HG03469 (cell line): Measurements from ENCODE around the gene E2F6.

Source experiments
- ATAC-seq: cut with Tn5 transposase; IDR thresholded peaks from one replicate; pipeline ENCODE4 v1.9.1; 2021; ENCODE audit warnings: mild to moderate bottlenecking, moderate library complexity, moderate number of reproducible peaks; ENCODE audit not compliant: unreplicated experiment

The E2F6 gene, protein sequence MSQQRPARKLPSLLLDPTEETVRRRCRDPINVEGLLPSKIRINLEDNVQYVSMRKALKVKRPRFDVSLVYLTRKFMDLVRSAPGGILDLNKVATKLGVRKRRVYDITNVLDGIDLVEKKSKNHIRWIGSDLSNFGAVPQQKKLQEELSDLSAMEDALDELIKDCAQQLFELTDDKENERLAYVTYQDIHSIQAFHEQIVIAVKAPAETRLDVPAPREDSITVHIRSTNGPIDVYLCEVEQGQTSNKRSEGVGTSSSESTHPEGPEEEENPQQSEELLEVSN

DNA sequence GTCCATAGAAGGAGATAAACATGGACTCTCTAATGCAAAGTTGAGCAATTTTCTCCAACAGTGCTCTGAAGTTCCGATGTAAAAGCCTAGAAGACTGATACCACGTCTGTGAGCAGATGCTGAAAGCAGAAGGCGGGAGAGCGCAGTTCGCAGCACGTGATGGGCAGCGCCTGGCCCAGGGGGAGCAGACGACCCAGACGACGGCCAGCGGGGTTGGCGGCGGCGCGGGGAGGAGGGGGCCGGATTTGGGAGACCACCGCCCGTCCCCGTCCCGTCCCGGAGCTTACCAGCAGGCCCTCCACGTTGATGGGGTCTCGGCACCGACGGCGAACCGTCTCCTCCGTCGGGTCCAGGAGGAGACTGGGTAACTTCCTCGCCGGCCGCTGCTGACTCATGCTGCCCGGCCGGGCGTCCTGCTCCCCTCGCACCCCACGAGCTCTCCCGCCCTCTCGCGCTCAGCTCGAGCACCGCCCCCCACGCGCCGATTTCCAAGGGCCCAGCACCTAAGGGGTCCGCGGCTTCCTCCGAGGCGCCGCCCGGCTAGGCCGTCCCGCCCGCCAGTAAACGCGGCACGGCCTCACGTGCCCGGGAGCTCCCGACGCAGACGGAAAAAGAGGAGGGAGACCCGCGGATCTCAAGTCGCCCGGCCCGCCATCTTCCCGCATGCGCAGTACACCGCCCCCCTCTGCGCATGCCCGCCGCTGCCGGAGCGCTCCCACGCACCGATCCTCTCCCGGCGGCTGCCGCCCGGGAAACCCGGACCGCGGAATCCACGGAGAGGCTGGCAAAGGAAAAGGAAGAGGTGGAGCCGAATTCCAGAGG lies at the start of gene E2F6:
Gene E2F6 (minus strand): TSS at position 677 of the 822 bp plus-strand sequence. CDS start 282 bp downstream, at position 395.
- peak; percentile 32 for ATAC-seq

DNA sequence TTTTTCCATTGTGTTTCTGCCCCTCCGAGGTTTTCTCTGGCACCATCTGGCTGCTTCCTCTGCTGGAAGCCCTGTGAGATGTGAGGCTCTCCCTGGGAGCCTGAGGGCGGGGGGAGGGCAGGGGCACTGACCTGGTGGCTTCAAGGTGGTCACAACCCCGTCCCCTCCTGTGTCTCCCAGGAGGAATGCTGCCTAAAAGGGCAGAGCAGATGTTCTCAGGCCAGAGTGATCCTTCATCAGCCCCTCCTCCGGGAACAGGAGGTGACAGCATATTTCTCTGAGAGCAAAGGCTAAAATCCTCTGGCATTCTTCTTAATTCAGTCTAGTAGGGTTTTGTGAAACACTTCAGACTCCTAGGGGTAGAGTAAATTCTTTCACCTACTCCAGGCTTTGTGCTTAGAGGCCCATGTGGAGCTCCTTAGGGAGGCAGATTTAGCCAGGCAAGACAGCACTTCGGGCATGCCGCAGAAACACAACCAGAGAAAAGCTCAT lies 49.6 kb upstream of the E2F6 start:
- no peak for ATAC-seq

DNA sequence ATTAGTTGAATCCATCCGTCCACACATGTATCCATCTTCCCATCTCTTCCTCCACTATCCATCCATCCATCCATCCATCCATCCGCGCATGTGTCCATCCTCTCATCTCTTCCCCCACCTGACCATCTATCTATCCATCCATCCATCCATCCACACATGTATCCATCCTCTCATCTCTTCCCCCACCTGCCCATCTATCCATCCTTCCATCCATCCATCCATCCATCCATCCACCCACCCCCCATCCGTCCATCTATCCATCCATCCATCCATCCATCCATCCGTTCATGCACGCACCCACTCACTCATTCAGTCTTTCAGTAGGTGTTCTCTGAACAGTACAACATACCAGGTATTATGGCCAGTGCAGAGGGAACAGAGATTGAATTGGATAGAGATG lies 48.9 kb upstream of the E2F6 start:
- no peak for ATAC-seq

DNA sequence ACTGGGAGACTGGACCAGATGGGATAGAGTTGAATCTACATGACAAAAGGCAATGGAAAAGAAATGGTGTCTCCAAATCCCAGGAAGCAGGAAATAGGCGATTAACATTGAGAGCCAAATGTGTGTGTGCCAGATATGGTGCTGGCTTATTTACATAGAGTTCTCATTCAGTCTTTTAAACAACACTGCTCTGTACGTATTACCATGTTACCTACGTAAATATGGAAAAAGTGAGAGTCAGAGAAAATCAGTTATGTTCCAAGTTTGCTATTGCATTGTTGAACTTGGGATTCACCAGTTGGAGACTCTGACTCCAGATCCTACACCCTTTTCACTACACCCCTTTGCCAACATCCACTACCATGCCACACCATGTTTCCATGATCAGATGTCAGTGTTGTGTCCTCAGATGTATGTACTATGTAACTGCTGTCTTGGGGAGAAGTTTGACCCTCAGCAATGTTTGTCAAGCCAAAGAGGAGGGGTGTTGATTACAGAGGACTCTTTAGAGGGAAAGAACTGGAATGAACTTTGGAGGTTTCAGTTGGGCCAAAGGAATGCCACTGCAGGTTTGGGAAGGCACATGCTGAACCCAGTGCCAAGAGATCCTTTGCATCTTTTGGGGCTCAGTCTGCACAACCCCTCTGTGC lies 48.2 kb upstream of the E2F6 start:
- no peak for ATAC-seq

DNA sequence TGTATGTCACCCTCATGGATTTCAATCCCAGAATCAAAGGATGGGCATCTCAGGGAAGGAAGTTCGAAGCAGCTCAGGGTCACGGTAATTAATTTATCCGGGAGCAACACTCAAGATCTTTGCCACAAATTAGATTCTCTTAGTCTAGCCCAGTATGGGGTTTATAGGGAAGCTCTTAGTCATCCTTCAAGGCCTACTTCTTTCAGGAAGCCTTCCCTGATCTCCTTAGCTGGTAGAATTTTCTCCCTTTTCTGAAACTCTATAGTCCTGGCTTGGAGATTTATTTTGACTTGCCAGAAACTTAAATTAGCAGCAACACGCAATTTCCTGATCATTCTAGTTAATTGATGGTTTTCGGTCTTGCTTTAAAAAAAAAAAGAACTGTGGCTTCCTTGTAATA lies 47.4 kb upstream of the E2F6 start:
- no peak for ATAC-seq

DNA sequence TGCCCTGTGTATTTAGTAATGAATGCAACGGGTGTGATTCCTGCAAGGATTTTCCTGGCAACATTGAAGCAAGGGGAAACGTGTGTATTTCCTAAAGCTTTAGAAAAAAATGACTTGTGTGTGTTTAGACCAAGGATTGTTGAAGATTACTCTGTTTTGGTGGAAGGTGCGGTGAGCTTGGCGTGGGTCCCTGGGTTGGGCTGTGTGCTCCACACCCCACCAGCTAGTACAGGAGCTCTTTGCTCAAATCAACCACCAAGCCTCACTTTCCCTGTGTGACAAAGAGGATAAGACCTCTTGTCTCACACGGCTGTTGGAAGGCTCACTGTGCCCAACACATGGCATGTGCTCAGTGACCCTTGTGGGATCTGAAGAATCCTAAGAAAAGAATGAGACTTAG lies 46.5 kb upstream of the E2F6 start:
- no peak for ATAC-seq

DNA sequence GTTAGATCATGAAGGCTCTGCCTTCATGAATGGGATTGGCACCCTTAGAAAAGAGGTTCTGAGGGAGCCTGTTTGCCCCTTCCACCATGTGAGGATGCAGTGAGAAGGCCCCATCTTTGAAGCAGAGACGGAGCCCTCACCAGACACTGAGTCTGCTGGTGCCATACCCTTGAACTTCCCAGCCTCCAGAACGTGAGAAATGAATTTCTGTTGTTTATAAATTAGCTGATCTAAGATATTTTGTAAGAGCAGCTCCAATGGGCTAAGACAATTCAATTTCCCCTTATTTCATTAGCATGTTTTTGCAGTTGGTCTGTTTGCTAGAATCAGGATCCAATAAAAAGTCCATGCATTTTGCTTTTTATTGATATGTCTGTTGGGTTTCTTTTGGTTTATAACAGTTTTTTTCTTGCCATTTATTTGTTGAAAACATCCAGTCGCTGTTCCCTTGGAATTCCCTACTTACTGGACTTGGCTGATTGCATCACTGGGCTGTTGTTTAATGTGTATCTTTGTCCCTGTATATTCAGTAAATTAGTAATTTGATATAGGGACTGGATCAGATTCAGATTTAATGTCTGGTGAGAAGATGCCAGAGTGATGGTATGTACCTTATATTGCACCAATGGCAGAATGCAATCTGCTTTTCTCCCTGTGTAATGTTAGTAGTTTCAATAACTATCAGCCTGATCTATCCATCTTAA lies 43.8 kb upstream of the E2F6 start:
- no peak for ATAC-seq

DNA sequence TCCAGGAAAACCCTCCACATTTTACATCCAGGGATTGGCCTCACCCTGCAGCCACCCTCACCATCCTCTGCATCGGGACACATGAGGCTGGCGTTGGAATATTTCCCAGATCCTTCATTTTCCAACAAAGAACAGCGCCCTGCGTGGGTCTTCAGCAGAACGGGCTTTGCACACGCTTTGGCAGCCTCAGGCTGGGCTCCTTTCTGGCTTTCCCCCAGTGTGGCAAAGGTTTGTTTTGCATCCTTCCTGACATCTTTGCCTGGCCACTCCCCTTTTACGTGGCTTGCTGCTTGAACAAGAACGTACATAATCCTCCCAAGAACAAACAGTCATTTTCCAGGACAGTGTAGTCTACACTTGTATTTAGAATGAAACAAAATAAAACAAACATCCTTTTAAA lies 42.3 kb upstream of the E2F6 start:
- no peak for ATAC-seq

DNA sequence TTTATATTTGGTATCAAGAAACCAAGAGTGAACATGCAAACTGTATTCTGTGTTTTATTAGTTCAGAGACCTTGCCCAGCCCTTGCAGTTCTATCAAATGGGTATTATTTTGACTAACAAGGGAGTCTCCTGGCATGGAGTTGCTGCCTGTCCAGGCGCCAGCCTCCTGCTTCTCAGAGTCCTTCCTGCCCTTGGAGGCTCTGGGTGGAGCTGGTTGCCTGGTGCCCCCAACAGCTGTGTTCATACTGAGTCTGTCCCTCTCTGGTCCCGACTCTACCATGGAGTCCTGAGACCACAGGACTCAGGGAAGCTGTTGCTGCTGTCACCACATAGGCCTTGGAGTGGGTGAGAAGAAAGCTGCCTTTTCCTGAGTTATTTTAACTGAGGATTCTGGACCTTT lies 41.6 kb upstream of the E2F6 start:
- ATAC-seq: no peak

DNA sequence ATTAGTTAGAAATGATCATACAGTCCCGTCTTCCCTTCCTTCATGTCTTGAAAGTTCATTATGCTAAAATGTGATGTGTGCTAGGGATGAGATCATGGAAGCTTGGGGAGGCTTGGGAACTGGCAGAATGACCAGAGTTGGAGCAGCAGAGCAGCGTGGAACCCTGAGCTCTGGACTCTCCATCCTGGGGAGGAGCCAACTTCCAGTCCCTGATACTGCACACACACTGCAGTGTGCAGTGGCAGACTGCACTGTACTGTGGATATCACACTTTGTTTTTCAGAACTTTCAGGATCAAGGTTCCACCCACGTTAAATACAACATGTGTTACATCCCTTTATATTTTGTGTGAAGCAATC lies 40.6 kb upstream of the E2F6 start:
- no peak for ATAC-seq

DNA sequence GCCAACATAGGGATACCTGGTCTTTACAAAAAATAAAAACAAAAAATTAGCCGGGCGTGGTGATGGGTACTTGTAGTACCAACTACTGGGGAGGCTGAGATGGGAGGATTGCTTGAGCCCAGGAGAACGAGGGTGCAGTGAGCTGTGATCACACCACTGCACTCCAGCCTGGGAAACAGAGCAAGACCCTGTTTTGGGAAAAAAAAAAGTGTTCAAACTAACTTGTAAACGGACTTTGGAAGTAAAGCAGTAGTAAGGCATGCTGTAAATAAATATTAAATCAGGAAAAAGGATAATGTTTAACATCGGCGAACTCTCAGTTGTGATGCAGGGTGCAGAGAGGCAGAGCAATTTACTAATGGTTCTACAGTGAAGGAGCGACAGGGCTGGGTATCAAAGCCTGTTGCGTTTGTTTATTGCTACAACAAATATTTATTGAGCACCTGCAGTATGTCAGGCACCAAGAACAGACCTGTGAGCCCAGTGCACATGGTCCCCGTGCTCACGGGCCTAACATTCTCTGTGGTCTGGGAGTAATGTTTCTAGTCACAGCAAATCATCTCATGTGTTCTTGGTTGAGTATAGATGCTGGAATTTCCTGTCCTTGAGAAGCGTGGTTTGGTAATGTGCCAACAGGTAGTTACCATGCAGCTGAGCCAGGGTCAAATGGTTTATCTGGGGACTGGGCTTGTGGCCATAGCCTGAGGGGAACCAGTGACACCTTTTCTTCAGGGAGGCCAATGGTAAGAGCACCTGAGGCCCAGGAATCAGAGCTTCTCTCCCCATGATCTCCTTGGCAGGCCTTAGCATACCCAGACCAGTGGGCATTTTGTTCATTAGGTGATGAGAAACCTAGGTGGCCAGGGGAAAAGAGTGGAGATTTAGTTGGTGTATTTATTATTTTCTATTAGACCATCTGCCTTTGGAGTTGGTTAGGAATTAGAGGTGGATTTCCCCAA lies 40.0 kb upstream of the E2F6 start:
- ATAC-seq: peak; percentile 79

DNA sequence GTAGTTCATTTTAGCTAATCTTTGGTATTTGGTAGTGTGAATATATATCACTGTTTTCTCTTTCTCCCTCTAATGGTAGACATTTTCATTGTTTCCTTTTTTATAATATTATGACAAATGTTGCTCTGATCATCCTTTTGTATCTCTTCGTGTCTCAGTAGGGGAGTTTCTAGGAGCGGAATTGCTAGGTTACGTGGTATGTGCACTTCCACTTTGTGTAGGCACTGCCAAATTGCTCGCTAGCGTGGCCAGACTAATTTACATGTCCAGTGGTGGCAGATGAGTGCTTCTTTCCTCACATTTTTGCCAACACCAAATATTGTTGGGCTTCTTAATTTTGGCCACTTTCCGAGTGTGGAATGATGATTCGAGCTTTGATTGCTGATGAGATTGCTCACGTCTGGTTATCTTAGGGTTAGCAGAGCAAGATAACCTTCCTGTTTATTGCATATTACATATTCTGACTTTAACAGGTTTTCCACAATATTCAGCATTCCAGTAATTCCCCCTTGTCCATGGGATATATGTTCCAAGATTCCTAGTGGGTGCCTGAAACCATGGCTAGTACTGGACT lies 37.5 kb upstream of the E2F6 start:
- no peak for ATAC-seq

DNA sequence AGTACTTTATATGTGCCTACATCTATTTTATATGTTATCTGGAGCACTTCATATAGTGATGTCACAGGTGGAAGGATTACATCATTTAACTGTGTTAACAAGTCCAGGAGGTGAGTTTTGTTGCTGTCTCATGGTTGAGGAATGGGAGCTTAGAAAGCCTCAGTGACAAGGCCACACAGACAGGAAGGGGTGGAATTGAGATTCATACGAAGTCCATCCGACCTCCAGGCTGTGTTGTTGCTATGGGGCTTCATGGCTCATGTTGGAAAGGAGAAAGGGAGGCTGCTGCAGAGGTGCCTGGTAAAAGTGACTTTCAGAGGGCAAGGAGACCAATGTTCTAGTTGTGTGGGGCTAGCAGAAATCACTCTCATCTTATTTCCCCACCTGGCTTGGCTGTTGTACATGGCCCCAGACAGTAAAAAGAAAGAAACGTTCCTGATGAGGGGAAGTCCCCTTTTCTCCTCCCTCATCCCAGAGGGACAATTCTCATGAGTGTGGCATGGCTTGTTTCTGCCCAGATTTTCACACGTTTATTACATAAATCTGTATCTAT lies 36.9 kb upstream of the E2F6 start:
- no peak for ATAC-seq

DNA sequence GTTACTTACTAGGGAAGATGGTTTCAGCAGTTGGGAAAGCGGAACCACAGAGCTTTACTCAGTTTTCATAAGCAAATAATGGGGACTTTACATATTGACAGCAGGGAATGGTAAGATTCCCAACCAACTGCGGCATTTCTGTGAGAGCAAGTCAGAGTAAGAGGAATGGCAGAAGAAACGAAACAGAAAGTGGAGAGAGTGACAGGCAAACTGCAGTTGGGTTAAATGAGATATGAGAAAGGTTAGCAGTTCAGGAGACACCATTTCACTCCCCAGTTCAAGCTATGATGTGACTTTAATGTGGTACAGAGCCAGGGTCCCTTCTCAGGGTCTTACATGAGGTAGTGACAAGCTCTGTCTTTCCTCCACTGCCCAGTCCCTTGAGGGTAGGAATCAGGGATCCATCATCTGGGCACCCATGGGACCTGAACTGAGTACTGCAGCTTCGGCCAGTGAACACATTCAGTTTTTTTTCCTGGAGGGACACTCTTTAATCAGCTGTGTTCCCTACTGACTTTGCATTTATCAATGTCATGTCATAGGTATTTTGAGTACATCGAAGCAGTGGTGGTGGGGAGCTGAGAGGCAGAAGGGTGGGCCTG lies 34.8 kb upstream of the E2F6 start:
- no peak for ATAC-seq

DNA sequence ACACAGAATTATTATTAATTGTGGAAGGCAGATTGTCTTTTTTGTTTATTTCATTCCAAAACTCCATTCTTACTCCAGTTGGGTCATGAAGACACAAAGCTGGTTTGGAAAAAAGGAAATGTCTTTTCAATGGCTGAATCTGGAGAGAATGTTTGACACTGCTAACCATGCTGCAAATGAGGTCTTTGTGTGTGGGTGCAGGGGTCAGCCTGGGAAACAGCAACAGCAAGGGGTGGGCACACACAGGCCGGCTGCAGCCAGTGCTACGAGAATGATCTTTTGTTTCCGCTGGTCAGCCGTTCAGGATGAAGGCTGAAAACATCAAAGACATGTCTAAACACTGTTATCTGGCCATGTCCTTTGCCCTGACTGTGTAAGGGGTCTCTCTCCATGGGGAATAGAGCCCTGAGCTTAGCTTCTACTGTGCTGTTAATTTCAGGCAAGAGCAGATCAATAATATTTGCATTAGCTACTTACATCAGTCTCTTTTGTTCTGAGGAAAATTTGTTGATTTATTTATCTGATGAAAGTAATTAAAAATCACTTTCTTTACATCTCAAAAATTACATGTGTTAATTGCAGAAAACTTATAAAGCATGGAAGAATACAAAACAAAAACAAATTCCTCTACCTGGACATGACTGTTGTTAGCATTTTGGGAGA lies 33.3 kb upstream of the E2F6 start:
- no peak for ATAC-seq

DNA sequence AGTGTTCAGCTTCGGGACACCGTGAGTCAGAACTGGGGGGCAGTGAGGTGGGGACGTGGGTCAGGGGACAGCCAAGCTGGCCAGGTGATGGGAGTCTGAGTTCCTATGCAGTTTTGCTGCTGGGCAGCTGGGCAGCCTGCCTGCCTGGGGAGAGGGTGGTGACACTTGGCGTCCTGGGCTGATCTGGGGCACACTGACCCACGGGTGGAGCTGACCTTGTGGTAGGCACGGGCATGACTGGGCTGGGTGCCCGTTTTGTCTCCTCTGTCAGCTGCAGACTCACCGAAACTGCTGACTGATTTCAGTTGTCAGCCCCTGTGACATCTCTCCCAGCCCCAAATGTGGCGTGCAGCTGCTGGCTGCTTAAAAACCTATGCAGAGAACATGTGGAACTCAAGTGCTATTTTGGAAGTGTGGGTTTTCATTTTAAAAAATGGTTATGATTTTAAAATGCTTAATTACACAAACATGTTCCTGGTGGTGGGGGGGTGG lies 32.6 kb upstream of the E2F6 start:
- ATAC-seq: peak; percentile 89

DNA sequence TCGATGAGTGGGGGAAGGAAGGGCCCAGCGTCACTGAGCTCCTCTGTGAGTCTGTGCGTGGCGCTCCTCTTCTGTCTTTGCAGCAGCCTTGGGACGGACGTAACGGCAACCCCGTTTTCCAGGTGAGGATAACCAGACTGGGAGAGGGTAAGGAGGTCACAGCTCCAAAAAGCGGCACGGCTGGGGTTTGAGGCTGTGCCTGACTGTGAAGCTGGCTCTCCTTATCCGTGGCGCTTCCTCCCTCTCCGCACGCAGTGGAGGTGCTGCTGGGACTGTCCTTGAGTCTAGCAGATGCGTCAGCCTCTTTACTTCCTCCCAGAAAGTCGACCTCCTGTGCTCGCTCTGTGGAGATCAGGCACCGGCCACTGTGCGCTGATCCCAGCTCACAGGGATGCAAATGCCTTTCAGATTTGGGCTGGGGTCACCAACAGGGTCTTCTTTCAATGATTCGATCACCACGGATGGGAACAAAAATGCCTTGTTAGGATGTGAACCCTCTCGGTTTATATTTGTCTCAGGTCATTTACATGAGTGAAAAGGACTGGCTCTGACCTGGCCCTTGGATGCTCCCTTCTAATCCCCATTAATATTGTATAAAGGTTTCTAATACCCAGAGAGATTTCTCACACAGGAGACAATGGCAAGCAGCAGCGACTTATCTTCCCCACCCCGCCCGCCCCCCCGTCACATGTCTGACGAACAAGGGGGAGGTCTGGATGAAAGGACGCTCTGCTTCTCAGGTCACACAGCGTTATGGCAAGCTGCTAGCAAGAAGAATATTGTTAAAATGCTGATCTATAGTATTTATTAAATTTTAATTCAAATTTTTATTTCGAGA lies 30.1 kb upstream of the E2F6 start:
- no peak for ATAC-seq
